ENCODE results near the gene GPR176.
A peak's percentile ranks its signal among the peaks of the same experiment; 100 is the strongest.

The GPR176 gene

DNA sequence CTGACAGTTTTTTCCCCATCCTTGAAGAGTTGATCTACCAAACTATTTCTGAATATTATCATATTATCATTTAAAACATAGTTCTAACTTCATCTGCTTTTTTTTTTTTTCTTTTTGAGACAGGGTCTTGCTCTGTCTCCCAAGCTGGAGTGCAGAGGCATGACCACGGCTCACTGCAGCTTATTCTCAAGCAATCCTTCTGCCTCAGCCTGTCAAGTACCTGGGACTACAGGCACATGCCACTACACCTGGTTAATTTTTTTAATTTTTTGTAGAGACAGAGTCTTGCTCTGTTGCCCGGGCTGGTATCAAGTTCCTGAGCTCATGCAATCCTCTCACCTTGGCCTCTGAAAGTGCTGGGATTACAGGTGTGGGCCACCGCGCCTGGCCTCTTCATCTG is 15.2 kb upstream of the GPR176 start:
- no peak for DNase-seq (ENCODE audit: low read depth)
- TF ChIP-seq, protein P1, sequence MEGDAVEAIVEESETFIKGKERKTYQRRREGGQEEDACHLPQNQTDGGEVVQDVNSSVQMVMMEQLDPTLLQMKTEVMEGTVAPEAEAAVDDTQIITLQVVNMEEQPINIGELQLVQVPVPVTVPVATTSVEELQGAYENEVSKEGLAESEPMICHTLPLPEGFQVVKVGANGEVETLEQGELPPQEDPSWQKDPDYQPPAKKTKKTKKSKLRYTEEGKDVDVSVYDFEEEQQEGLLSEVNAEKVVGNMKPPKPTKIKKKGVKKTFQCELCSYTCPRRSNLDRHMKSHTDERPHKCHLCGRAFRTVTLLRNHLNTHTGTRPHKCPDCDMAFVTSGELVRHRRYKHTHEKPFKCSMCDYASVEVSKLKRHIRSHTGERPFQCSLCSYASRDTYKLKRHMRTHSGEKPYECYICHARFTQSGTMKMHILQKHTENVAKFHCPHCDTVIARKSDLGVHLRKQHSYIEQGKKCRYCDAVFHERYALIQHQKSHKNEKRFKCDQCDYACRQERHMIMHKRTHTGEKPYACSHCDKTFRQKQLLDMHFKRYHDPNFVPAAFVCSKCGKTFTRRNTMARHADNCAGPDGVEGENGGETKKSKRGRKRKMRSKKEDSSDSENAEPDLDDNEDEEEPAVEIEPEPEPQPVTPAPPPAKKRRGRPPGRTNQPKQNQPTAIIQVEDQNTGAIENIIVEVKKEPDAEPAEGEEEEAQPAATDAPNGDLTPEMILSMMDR (conservative IDR thresholded peaks at IDR 0.05; ENCODE audit: low read length) = no peak
- peak overlapping the region; percentile 80 for H3K4me3 ChIP-seq (ENCODE audit: low read length)

DNA sequence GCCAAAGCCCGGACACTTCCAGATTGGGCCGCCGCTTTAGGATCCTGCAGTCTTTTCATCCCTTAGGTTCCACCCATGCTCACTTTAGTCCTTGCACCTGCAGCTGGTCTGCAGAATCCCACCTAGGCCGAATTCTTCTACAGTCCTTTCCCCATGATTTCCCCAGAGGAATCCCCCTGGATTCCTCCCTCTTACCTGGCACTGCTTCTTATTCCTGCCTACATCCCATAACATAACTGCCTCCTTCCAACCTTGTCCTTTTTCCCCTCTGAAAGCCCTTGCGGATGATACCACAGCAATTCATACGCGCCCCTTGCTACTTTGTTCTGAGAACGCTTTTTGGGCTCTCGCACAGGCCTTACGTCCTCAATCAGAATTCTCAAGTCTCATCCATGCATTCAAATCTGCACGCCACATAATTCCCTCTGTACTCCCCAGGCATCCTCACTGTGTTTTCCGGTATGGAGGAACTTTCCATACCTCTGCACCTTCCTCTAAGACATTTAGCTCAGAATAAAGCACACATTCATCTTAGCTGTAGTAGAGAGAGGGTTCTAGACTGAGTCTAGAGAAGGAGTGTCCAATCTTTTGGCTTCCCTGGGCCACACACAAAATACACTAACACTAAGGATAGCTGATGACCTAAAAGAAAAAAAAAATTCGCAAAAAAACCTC is 14.5 kb upstream of the GPR176 start:
- TF ChIP-seq, protein P1 (conservative IDR thresholded peaks at IDR 0.05; ENCODE audit: low read length) = no peak
- peak overlapping the region; percentile 80 for H3K4me3 ChIP-seq (ENCODE audit: low read length)
- peak; percentile 34 for DNase-seq (ENCODE audit: low read depth)

DNA sequence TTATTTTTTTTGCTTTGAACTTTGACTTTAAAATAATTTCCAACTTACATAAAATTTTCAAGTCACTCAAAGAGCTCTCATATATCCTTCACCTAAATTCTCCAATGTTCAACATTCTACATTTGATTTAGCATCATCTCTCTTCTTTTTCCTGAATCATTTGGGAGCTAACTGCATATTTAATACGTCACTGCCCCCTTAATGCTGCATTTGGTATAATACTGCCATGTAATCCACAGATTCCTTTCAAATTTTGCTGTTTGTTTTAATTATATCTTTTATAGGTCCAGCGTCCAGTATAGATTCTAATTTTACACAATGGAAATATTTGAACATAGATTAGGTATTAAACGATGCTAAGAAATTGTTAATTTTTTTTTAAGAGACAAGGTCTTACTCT is 11.5 kb upstream of the GPR176 start:
- DNase-seq (ENCODE audit: low read depth) = no peak
- TF ChIP-seq, protein P1 (conservative IDR thresholded peaks at IDR 0.05; ENCODE audit: low read length) = peak; percentile 22; the same call in 1 of the 2 replicates
- H3K4me3 ChIP-seq (ENCODE audit: low read length) = no peak overlapping the region

DNA sequence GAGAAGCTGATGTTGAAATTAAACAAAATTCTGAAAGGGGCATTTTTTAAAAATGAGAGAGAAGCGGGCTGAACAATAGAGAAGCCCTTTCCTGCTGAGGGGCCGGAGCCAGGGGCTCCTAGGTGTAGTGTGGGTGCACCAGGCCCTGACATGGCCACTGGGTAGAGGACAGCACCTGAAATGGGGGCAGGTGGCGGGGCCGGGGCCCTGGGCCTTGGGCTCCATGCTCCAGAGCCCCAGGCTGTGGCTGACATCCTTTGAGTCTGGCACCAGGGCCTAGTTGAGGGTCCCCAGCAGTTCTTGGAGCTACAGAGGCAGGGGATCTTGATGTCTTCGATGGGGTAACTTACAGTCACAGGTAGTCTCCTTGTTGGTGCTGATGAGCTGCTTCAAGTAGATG is 6.5 kb upstream of the GPR176 start:
- no peak overlapping the region for H3K4me3 ChIP-seq (ENCODE audit: low read length)
- TF ChIP-seq, protein P1 (conservative IDR thresholded peaks at IDR 0.05; ENCODE audit: low read length) = no peak
- DNase-seq (ENCODE audit: low read depth) = no peak

DNA sequence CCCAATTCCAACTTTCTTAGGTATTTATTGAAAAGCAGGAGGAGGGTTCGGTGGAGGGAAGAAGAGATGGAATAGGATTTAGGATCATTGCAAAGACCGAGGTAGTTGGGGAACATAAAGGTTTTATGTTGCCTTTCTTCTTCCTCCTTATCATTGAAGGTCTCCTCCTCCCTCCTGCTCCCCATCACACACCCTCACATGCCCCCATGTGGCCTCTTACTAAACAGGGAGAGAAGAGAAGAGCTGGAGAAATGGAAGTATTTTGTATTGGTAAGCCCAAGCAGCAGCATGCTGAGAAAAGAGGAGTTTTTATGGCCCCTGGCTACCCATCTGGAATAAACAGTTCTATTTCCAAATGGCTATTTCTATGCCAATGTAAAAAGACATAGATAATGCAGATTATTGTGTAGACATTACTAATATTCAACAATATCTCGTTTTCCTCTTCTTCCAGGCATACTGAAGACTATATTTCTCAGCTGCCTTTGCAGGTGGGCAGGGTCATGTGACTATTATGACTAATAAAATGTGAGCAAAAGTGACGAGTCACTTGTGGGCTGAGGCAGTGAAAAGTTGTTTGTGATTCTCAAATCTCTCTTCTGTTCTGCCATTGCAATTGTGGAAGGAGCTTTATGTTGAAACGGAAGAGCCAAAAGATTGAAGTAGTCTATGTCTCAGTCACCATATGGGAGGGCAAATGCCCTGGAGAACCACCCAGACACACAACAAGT is 5.2 kb upstream of the GPR176 start:
- DNase-seq (ENCODE audit: low read depth) = no peak
- TF ChIP-seq, protein P1 (conservative IDR thresholded peaks at IDR 0.05; ENCODE audit: low read length) = no peak
- H3K4me3 ChIP-seq (ENCODE audit: low read length) = no peak overlapping the region

DNA sequence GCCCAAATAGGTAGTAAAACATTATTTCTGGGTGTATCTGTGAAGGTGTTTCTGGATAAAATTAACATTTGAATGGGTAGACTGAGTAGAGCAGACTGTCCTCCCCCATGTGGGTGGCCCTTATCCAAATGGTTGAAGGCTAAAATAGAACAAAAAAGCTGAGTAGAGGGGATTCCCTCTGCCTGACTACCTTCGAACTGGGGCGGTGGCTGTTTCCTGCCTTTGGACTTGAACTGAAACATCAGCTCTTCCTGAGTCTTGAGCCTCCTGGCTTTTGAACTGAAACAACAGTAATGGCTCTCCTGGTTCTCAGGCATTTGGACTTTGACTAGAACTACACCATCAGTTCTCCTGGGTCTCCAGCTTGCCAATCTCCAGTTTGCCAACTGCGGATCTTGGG is 4.4 kb upstream of the GPR176 start:
- no peak overlapping the region for H3K4me3 ChIP-seq (ENCODE audit: low read length)
- no peak for DNase-seq (ENCODE audit: low read depth)
- TF ChIP-seq, protein P1 (conservative IDR thresholded peaks at IDR 0.05; ENCODE audit: low read length) = no peak
